HFFc6 (cell line): ENCODE data around the gene NELFA. TPM values are rescaled to one million over a fixed set of nuclear protein-coding genes. Genes with fewer than 3 reads are reported as not detected.

Experiments
- DNase-seq: peaks from one replicate; pipeline ENCODE4 v3.0.0-alpha.2; 2018
- H3K27ac Mint-ChIP-seq: 2 replicates; pipeline ENCODE4 v1.8.0; 2020; ENCODE audit warnings: mild to moderate bottlenecking, mixed read lengths
- H3K27me3 Mint-ChIP-seq: 2 replicates; pipeline ENCODE4 v1.8.0; 2021; ENCODE audit warnings: mild to moderate bottlenecking, moderate library complexity, mixed read lengths; ENCODE audit not compliant: insufficient read depth
- H3K36me3 Mint-ChIP-seq: 2 replicates; pipeline ENCODE4 v1.8.0; 2021; ENCODE audit warnings: low read depth, mixed read lengths
- H3K4me1 Mint-ChIP-seq: 2 replicates; pipeline ENCODE4 v1.8.0; 2020; ENCODE audit warnings: low read depth, mixed read lengths
- H3K4me3 Mint-ChIP-seq: 2 replicates; pipeline ENCODE4 v1.8.0; 2020; ENCODE audit warnings: mild to moderate bottlenecking, moderate library complexity, mixed read lengths
- H3K9me3 Mint-ChIP-seq: 2 replicates; pipeline ENCODE4 v1.8.0; 2020; ENCODE audit warnings: mild to moderate bottlenecking, mixed read lengths
- total RNA-seq, 6 experiments: library from RNA; stranded (reverse); fragmentation: NEBNext Ultra II Directional; extraction: Animal tissue kit (Norgen Biotek cat#: 25700); gene quantifications; 2 replicates in 1 of 6; 3 replicates in 5 of 6; pipeline ENCODE4 v1.2.3, GENCODE V29; 2021
- TF ChIP-seq, protein P1 (sequence below): fragments of 200-600 bp; sonication (generic); IDR thresholded peaks from 2 replicates; pipeline ENCODE4 v1.5.0; 2021; ENCODE audit warnings: antibody characterized with exemption, mild to moderate bottlenecking

Gene NELFA
- total RNA-seq, 6 experiments from 2014 or later = 19.2 to 21.2 (median 20.2) TPM

DNA sequence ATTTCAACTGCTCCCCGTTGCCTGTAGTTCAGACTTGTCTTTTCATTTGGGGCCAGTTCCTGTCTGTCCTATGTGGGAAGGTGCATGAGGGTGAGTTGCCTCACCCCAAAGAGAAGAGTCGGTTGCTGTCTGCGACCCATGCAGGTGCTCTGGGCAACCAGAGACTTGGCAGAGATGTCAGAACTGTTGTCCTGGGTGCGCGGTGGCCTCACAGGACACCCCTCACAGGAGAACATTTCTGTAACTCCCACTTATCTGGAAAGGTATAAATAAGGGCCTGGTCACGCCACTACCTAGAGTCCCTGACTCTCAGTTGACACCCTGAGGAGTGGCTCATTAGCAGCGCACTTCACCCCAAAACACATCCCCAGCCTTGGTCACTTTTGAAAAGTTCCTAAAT is 40.6 kb upstream of the NELFA start:
- TF ChIP-seq, protein P1, sequence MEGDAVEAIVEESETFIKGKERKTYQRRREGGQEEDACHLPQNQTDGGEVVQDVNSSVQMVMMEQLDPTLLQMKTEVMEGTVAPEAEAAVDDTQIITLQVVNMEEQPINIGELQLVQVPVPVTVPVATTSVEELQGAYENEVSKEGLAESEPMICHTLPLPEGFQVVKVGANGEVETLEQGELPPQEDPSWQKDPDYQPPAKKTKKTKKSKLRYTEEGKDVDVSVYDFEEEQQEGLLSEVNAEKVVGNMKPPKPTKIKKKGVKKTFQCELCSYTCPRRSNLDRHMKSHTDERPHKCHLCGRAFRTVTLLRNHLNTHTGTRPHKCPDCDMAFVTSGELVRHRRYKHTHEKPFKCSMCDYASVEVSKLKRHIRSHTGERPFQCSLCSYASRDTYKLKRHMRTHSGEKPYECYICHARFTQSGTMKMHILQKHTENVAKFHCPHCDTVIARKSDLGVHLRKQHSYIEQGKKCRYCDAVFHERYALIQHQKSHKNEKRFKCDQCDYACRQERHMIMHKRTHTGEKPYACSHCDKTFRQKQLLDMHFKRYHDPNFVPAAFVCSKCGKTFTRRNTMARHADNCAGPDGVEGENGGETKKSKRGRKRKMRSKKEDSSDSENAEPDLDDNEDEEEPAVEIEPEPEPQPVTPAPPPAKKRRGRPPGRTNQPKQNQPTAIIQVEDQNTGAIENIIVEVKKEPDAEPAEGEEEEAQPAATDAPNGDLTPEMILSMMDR = no peak
- no peaks in the 10 kb centered on the region for H3K9me3 Mint-ChIP-seq
- peaks cover 20% of the 10 kb centered on the region for H3K27me3 Mint-ChIP-seq
- no peak overlapping the region for H3K4me3 Mint-ChIP-seq
- no peak for DNase-seq
- H3K4me1 Mint-ChIP-seq = peaks cover 4% of the 10 kb centered on the region; the same call in 1 of the 2 replicates
- no peaks in the 10 kb centered on the region for H3K36me3 Mint-ChIP-seq
- no peak overlapping the region for H3K27ac Mint-ChIP-seq

DNA sequence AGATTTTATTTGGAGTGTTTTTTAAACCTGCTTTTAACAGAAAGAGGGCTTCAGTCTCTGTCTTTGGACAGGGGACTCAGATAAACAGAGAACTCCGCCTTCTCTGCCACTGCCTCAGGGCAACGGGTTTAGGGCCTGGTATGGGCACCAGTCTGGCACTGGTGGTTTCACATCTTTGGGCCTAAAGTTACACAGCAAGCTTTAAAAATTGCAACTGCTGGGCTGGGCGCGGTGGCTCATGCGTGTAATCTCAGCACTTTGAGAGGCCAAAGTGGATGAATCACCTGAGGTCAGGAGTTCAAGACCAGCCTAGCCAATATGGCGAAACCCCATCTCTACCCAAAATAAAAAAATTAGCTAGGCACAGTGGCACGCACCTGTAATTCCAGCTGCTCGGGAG is 40.1 kb upstream of the NELFA start:
- peaks cover 20% of the 10 kb centered on the region for H3K27me3 Mint-ChIP-seq
- no peak overlapping the region for H3K27ac Mint-ChIP-seq
- no peak for DNase-seq
- H3K9me3 Mint-ChIP-seq = no peaks in the 10 kb centered on the region
- peaks cover 4% of the 10 kb centered on the region; the same call in 1 of the 2 replicates for H3K4me1 Mint-ChIP-seq
- H3K4me3 Mint-ChIP-seq = no peak overlapping the region
- TF ChIP-seq, protein P1 = no peak
- no peaks in the 10 kb centered on the region for H3K36me3 Mint-ChIP-seq

DNA sequence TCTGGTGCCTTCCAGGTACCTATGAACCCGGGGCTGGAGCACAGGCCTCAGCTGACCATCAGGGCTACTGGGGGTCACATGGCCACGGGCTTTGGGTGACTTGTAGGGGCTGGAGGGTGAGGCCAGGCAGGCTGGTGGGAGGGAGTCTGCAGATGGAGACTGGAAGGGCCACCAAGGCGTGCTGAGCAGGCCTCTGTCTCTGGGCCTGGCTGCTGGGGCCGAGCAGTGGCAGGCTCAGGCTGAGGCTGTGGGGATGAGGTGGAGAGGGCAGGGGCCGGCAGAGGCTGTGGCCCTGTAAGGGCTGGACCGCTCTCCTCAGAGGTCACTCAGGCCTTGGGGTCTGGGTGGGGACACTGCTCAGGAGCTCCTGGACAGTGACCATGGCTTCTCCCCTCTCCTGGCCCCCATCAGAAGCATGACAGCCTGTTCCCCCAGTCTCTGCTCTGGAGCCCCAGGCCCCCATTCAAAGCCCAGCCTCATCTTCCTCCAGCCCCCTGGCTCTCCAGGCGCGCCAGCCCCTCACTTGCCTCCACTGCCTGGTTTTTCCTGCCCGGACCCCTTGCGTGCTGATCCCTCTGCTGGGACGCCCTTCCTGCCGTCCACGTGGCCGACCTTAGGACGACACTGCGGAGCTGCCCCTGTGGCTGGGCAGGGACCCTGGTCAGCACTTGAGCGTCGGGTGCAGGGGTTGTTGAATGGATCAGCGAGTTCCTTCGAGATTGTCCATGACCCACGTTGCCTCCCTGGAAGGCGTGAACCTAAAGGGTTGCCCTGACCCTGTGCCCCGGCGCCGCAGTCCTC is 39.2 kb upstream of the NELFA start:
- Mint-ChIP-seq H3K4me1 (peaks cover 4% of the 10 kb centered on the region; the same call in 1 of the 2 replicates), H3K36me3 (no peaks in the 10 kb centered on the region), H3K27ac (no peak overlapping the region), H3K4me3 (no peak overlapping the region), H3K9me3 (no peaks in the 10 kb centered on the region), H3K27me3 (peaks cover 20% of the 10 kb centered on the region)
- TF ChIP-seq, protein P1 = no peak
- DNase-seq = no peak

DNA sequence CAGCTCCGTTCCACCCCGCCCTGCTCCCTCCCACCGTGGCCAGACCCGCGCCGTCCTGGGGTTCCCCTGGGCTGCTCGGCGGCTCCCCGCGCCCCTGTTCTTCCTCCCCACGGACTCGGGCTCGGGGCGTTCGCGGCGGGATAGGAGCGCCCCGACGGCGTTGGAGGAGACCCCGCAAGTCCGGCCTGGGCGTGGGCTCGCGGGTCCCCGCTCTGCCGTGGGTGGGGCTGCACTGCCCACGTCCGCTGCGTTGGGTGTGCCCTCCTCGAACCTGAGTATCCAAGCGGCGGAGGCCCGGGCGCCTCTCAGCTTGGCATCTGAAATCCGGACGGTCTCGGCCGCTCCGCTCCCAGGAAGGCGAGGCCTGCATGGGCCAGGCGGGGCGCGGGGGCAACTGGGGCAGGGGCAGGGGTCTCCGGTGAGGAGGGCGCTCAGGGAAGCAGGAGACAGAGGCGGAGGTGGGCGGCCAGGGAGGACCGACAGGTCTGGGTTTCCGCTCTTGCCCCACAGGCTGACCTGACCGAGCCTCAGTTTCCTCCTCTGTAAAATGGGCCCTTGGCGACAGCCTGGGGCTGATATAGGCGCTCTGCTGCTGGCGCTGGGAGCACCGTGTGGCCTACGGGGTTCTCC is 38.4 kb upstream of the NELFA start:
- no peaks in the 10 kb centered on the region for H3K9me3 Mint-ChIP-seq
- no peak overlapping the region for H3K4me3 Mint-ChIP-seq
- peaks cover 20% of the 10 kb centered on the region for H3K27me3 Mint-ChIP-seq
- DNase-seq = no peak
- H3K36me3 Mint-ChIP-seq = no peaks in the 10 kb centered on the region
- no peak overlapping the region for H3K27ac Mint-ChIP-seq
- TF ChIP-seq, protein P1 = no peak
- H3K4me1 Mint-ChIP-seq = peaks cover 4% of the 10 kb centered on the region; the same call in 1 of the 2 replicates

DNA sequence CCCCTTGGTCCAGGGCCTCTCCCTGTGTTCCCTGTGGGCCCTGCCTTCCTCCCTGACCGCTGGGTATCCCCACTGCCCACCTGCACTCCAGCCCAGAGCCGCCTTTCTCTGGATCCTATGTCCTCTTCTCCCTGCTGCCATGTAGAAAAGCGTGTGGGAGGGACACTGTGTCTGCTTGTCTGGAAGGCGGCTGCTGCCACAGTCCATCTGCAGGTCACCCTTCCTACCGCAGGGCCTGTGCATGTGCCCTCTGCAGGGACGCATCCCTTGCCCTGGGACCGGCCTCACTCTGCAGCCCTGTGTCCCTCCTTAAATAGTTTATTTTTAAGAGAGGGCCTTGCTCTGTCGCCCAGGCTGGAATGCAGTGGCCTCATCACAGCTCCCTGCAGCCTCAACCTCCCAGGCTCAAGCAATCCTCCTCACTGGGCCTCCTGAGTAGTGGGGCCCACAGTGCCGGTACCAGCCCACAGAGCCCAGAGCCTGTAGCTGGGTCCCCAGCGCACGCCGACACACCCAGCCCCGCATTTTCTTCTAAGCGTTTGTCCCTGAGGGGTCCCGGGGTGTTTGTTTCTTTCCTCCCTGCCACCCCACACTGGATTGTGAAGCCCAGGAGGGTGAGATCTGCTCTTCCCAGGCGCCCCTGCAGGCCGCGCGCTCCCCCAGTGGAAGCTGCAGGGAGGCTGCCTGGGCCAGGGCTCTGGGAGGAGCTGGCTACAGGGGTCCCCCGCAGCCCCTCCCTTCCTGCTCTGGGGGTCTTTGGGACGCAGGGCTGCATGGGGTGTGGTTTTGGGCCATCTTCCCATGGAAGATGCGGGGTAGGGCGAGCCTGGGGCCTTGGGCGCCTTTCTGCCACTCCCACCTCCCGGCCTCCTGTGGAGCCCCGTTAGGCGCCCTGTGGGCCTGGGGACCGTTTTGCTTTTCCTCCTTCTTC is 37.5 kb upstream of the NELFA start:
- H3K4me3 Mint-ChIP-seq = no peak overlapping the region
- H3K36me3 Mint-ChIP-seq = no peaks in the 10 kb centered on the region
- peaks cover 16% of the 10 kb centered on the region for H3K27me3 Mint-ChIP-seq
- H3K27ac Mint-ChIP-seq = no peak overlapping the region
- no peak for DNase-seq
- TF ChIP-seq, protein P1 = no peak
- peaks cover 4% of the 10 kb centered on the region; the same call in 1 of the 2 replicates for H3K4me1 Mint-ChIP-seq
- H3K9me3 Mint-ChIP-seq = no peaks in the 10 kb centered on the region
